T-cell (primary cell): ENCODE results near the gene GRID2. TPM values are rescaled to one million over a fixed set of nuclear protein-coding genes. Genes with fewer than 3 reads are reported as not detected.

ENCODE experiments used
- ATAC-seq, 4 experiments: fragments of 200-7000 bp in 3 of 4; fragments of 150-1000 bp in 1 of 4; cut with Tn5 transposase; replicated peaks in 1 of 4; 1 replicate in 3 of 4; 2 replicates in 1 of 4; pipeline ENCODE4 v1.10.0; 2021; ENCODE audit warnings: moderate library complexity in 3 of 4, mild to moderate bottlenecking in 2 of 4, moderate number of reproducible peaks in 1 of 4
- CTCF ChIA-PET, 2 donors: fragments of 300-600 bp; sonication (Branson Sonifier 250); formaldehyde crosslinking; loops; one replicate each; lab custom pipeline; 2022; ENCODE audit warnings: antibody characterized with exemption in 2 of 2; lab: Charles Lee
- POLR2A ChIA-PET, 2 donors: fragments of 300-600 bp; sonication (Branson Sonifier 250); formaldehyde crosslinking; loops; one replicate each; lab custom pipeline; 2022; ENCODE audit warnings: antibody characterized with exemption in 2 of 2; lab: Charles Lee
- DNase-seq, 35 experiments: peaks; one replicate each; pipeline versions ENCODE4 v3.0.0 to v3.0.0-alpha.2; 2013 to 2023
- H3K27ac ChIP-seq: one replicate; pipeline ENCODE4 v1.5.1; 2013; ENCODE audit warnings: low read length
- H3K27me3 ChIP-seq, 2 experiments: replicated peaks in 1 of 2; 1 replicate in 1 of 2; 2 replicates in 1 of 2; pipeline versions ENCODE4 v1.6.1 to v1.7.0; 2013; ENCODE audit warnings: low read length in 1 of 2, mixed read lengths in 1 of 2; ENCODE audit not compliant: control insufficient read depth in 2 of 2, insufficient read depth in 2 of 2; ENCODE audit errors: extremely low read depth in 1 of 2
- H3K36me3 ChIP-seq, 2 donors: 1 replicate in 1 of 2; 2 replicates in 1 of 2; pipeline versions ENCODE4 v1.6.1 to v1.7.0; 2013; ENCODE audit warnings: low read length in 1 of 2; ENCODE audit not compliant: control insufficient read depth in 2 of 2, insufficient read depth in 1 of 2; ENCODE audit errors: extremely low read depth in 1 of 2
- H3K4me1 ChIP-seq, 2 experiments: 1 replicate in 1 of 2; 2 replicates in 1 of 2; pipeline versions ENCODE4 v1.6.1 to v1.7.0; 2013; ENCODE audit warnings: low read length in 2 of 2, mixed read lengths in 1 of 2; ENCODE audit not compliant: insufficient read depth in 2 of 2, control insufficient read depth in 1 of 2; ENCODE audit errors: extremely low read depth in 1 of 2
- H3K4me3 ChIP-seq, 2 donors: 1 replicate in 1 of 2; 2 replicates in 1 of 2; pipeline versions ENCODE4 v1.5.1 to v1.7.0; 2013; ENCODE audit warnings: mild to moderate bottlenecking in 2 of 2, low read length in 1 of 2, moderate library complexity in 1 of 2; ENCODE audit not compliant: control insufficient read depth in 1 of 2; ENCODE audit errors: extremely low read depth in 1 of 2
- H3K9me3 ChIP-seq: 2 replicates; pipeline ENCODE4 v1.7.0; 2013
- H3K27ac Mint-ChIP-seq, 2 donors: one replicate each; pipeline ENCODE4 v1.8.0; 2020 to 2021; ENCODE audit warnings: mild to moderate bottlenecking in 2 of 2, mixed read lengths in 2 of 2
- H3K27me3 Mint-ChIP-seq, 2 donors: one replicate each; pipeline ENCODE4 v1.8.0; 2021 to 2022; ENCODE audit warnings: mixed read lengths in 2 of 2
- H3K36me3 Mint-ChIP-seq: one replicate; pipeline ENCODE4 v1.8.0; 2021; ENCODE audit warnings: mixed read lengths
- H3K4me1 Mint-ChIP-seq, 3 donors: one replicate each; pipeline ENCODE4 v1.8.0; 2020 to 2022; ENCODE audit warnings: mixed read lengths in 3 of 3, mild to moderate bottlenecking in 1 of 3
- H3K4me3 Mint-ChIP-seq, 3 donors: one replicate each; pipeline ENCODE4 v1.8.0; 2020 to 2022; ENCODE audit warnings: mild to moderate bottlenecking in 3 of 3, mixed read lengths in 3 of 3, moderate library complexity in 3 of 3
- H3K9me3 Mint-ChIP-seq, 3 donors: one replicate each; pipeline ENCODE4 v1.8.0; 2020 to 2022; ENCODE audit warnings: mixed read lengths in 3 of 3
- WGBS: methylation state at CpG from one replicate; pipeline ENCODE4 v1.1.5; 2013; ENCODE audit warnings: missing lambda C conversion rate; ENCODE audit not compliant: insufficient coverage; 5-methylcytosine and 5-hydroxymethylcytosine counted together
- total RNA-seq, 35 experiments: library from RNA in 6 of 35; stranded (reverse) in 6 of 35; fragments of 120-200 nt in 1 of 35; gene quantifications; one replicate each; pipeline versions ENCODE4 v1.2.1 to v1.2.4 and lab custom pipeline; 2013 to 2026

Gene GRID2
- total RNA-seq, 5 donors from 2014 or later (not counting 1 experiment from before 2014, with no cell fraction given): 0.13 to 0.18 TPM; not detected in 3

GRCh38 chr4:92843784-92844183 is 540.0 kb downstream of the GRID2 start:
- ChIA-PET CTCF (no interaction called here), POLR2A (interaction anchor here in 1 of 2 donors (0.7 kb wide), 1 partner anchor 246 kb away, joined by 3 read pairs; no protein-coding TSS in a partner anchor)
- Histone ChIP-seq H3K27me3 (no peaks in the 10 kb centered on the region), H3K4me3 (no peak overlapping the region), H3K27ac (no peak overlapping the region), H3K4me1 (no peaks in the 10 kb centered on the region), H3K36me3 (no peaks in the 10 kb centered on the region), H3K9me3 (no peaks in the 10 kb centered on the region)
- DNase-seq: no peak
- no peak overlapping the region for H3K27ac Mint-ChIP-seq
- no peak for ATAC-seq
- no peaks in the 10 kb centered on the region for H3K36me3 Mint-ChIP-seq
- H3K4me3 Mint-ChIP-seq: no peak overlapping the region
- no CpG with 5 or more reads among the region's 4 CpGs for WGBS
- no peaks in the 10 kb centered on the region for H3K4me1 Mint-ChIP-seq
- no peaks in the 10 kb centered on the region for H3K27me3 Mint-ChIP-seq
- peaks cover 13 to 30% (median 22%) of the 10 kb centered on the region in 3 donors for H3K9me3 Mint-ChIP-seq

GRCh38 chr4:92847026-92847425 is 543.3 kb downstream of the GRID2 start:
- no peaks in the 10 kb centered on the region for H3K36me3 ChIP-seq
- H3K27ac ChIP-seq: no peak overlapping the region
- H3K4me3 Mint-ChIP-seq: no peak overlapping the region
- no peak overlapping the region for H3K27ac Mint-ChIP-seq
- peaks cover 10 to 20% (median 12%) of the 10 kb centered on the region in 3 donors for H3K9me3 Mint-ChIP-seq
- no peaks in the 10 kb centered on the region for H3K27me3 Mint-ChIP-seq
- POLR2A ChIA-PET: no interaction called here
- H3K36me3 Mint-ChIP-seq: no peaks in the 10 kb centered on the region
- H3K4me1 ChIP-seq: no peaks in the 10 kb centered on the region
- ATAC-seq: no peak
- H3K9me3 ChIP-seq: no peaks in the 10 kb centered on the region
- no peaks in the 10 kb centered on the region for H3K27me3 ChIP-seq
- DNase-seq: no peak
- CTCF ChIA-PET: no interaction called here
- H3K4me1 Mint-ChIP-seq: no peaks in the 10 kb centered on the region
- no peak overlapping the region for H3K4me3 ChIP-seq

GRCh38 chr4:92862509-92862908 is 558.7 kb downstream of the GRID2 start:
- no peak overlapping the region for H3K27ac ChIP-seq
- no peaks in the 10 kb centered on the region for H3K36me3 ChIP-seq
- no peaks in the 10 kb centered on the region for H3K4me1 Mint-ChIP-seq
- H3K9me3 ChIP-seq: no peaks in the 10 kb centered on the region
- H3K27ac Mint-ChIP-seq: no peak overlapping the region
- no peak for DNase-seq
- no peak overlapping the region for H3K4me3 Mint-ChIP-seq
- CTCF ChIA-PET: no interaction called here
- H3K4me3 ChIP-seq: no peak overlapping the region
- POLR2A ChIA-PET: interaction anchor here in 1 of 2 donors (0.7 kb wide), 1 partner anchor 57 kb away, joined by 5 read pairs; no protein-coding TSS in a partner anchor
- H3K27me3 ChIP-seq: no peaks in the 10 kb centered on the region
- H3K9me3 Mint-ChIP-seq: peaks cover 12 to 15% (median 14%) of the 10 kb centered on the region in 3 donors
- no peak for ATAC-seq
- H3K36me3 Mint-ChIP-seq: no peaks in the 10 kb centered on the region
- no peaks in the 10 kb centered on the region for H3K4me1 ChIP-seq
- no peaks in the 10 kb centered on the region for H3K27me3 Mint-ChIP-seq

DNA sequence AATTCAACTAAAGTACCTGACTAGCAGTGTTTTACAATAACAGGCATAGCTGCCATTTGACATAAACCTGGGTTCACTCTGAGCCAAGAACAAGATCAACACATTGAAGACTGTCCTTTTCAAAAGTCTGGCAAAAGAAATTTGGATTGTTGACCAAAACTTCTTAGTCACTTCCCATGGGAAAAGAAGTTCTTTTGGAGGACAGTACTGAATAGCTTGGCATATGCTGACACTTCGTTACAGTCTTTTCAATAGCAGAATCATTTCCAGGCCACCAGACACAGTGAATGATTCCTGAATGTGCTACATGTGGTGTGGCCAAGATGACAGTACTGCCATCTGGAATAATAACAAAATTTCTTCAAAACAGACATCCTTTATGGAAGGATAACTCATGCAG is 560.3 kb downstream of the GRID2 start:
- no peaks in the 10 kb centered on the region for H3K27me3 ChIP-seq
- no peak overlapping the region for H3K27ac Mint-ChIP-seq
- H3K27ac ChIP-seq: no peak overlapping the region
- no peaks in the 10 kb centered on the region for H3K4me1 ChIP-seq
- ChIA-PET POLR2A (no interaction called here), CTCF (no interaction called here)
- H3K4me3 ChIP-seq: no peak overlapping the region
- no peak for ATAC-seq
- H3K4me3 Mint-ChIP-seq: no peak overlapping the region
- no CpG with 5 or more reads among the region's 1 CpG for WGBS
- H3K9me3 Mint-ChIP-seq: peaks cover 11 to 14% (median 13%) of the 10 kb centered on the region in 3 donors
- no peaks in the 10 kb centered on the region for H3K36me3 ChIP-seq
- H3K9me3 ChIP-seq: no peaks in the 10 kb centered on the region
- H3K4me1 Mint-ChIP-seq: no peaks in the 10 kb centered on the region
- H3K36me3 Mint-ChIP-seq: no peaks in the 10 kb centered on the region
- no peak for DNase-seq
- no peaks in the 10 kb centered on the region for H3K27me3 Mint-ChIP-seq

GRCh38 chr4:92872604-92873003 is 568.8 kb downstream of the GRID2 start:
- Histone ChIP-seq H3K36me3 (no peaks in the 10 kb centered on the region), H3K27ac (no peak overlapping the region), H3K9me3 (no peaks in the 10 kb centered on the region), H3K4me1 (no peaks in the 10 kb centered on the region), H3K4me3 (no peak overlapping the region), H3K27me3 (no peaks in the 10 kb centered on the region)
- WGBS: no CpG with 5 or more reads among the region's 1 CpG
- H3K4me1 Mint-ChIP-seq: no peaks in the 10 kb centered on the region
- CTCF ChIA-PET: no interaction called here
- no peak for DNase-seq
- H3K36me3 Mint-ChIP-seq: no peaks in the 10 kb centered on the region
- H3K27me3 Mint-ChIP-seq: no peaks in the 10 kb centered on the region
- H3K9me3 Mint-ChIP-seq: peaks cover 4 to 12% (median 6%) of the 10 kb centered on the region in 3 donors
- no peak overlapping the region for H3K4me3 Mint-ChIP-seq
- no peak for ATAC-seq
- no peak overlapping the region for H3K27ac Mint-ChIP-seq
- POLR2A ChIA-PET: no interaction called here

DNA sequence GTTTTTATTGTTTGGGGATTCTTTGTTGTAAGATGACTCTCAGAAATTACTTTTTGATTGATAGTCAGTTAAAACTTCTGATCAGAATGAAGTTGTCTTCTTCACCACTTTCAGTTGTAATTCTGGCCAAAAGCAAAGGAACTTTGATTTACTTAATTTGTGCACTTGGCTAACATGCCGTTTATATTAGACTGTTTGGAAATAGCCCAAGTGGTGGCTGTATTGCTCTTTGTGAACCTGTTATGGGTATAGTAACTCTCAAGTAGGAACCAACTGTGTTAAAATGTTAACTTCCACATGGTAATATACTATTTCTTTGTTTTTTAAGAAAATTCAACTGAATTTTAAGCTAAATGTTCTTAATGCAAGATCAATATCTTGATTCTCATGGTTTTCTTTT is 581.9 kb downstream of the GRID2 start:
- Mint-ChIP-seq H3K4me1 (no peaks in the 10 kb centered on the region), H3K27me3 (no peaks in the 10 kb centered on the region), H3K9me3 (peaks cover 15 to 18% (median 15%) of the 10 kb centered on the region in 3 donors), H3K27ac (no peak overlapping the region), H3K4me3 (no peak overlapping the region), H3K36me3 (no peaks in the 10 kb centered on the region)
- Histone ChIP-seq H3K36me3 (no peaks in the 10 kb centered on the region), H3K4me3 (no peak overlapping the region), H3K27ac (no peak overlapping the region), H3K9me3 (no peaks in the 10 kb centered on the region), H3K27me3 (no peaks in the 10 kb centered on the region), H3K4me1 (no peaks in the 10 kb centered on the region)
- POLR2A ChIA-PET: no interaction called here
- no peak for DNase-seq
- CTCF ChIA-PET: no interaction called here
- no CpG with 5 or more reads among the region's 1 CpG for WGBS
- no peak for ATAC-seq

- Mint-ChIP-seq H3K9me3 (peaks cover 0 to 13% (median 12%) of the 10 kb centered on the region in 3 donors), H3K27ac (no peak overlapping the region), H3K36me3 (no peaks in the 10 kb centered on the region), H3K4me1 (no peaks in the 10 kb centered on the region), H3K4me3 (no peak overlapping the region), H3K27me3 (no peaks in the 10 kb centered on the region)
- H3K27ac ChIP-seq: no peak overlapping the region
- ATAC-seq: no peak
- no peaks in the 10 kb centered on the region for H3K9me3 ChIP-seq
- H3K27me3 ChIP-seq: no peaks in the 10 kb centered on the region
- no peak overlapping the region for H3K4me3 ChIP-seq
- no peaks in the 10 kb centered on the region for H3K4me1 ChIP-seq
- no peaks in the 10 kb centered on the region for H3K36me3 ChIP-seq
- no CpG with 5 or more reads among the region's 2 CpGs for WGBS
- POLR2A ChIA-PET: no interaction called here
- CTCF ChIA-PET: no interaction called here
- DNase-seq: no peak
These were observed 648.7 kb downstream of the GRID2 start for GRCh38 chr4:92952426-92952825.
